H9 (cell line): ENCODE results near the gene PLEKHG7. TPM values are rescaled to one million over a fixed set of nuclear protein-coding genes. Genes with fewer than 3 reads are reported as not detected.

Experiments used
- DNase-seq: peaks from one replicate; pipeline ENCODE4 v3.0.0-alpha.2; 2017
- H2AFZ ChIP-seq: one replicate; pipeline ENCODE4 v1.6.1; 2013; ENCODE audit warnings: mild to moderate bottlenecking, low read length, control low read depth, moderate library complexity
- H2AK5ac ChIP-seq: 2 replicates; pipeline ENCODE4 v1.6.1; 2013; ENCODE audit warnings: low read length, control low read depth, mixed read lengths; ENCODE audit not compliant: insufficient read length
- H2BK120ac ChIP-seq: one replicate; pipeline ENCODE4 v1.6.1; 2013; ENCODE audit warnings: low read depth, mild to moderate bottlenecking, low read length, control low read depth, inconsistent platforms; ENCODE audit not compliant: poor library complexity, severe bottlenecking
- H2BK12ac ChIP-seq: 2 replicates; pipeline ENCODE4 v1.6.1; 2013; ENCODE audit warnings: low read length, control low read depth, mixed read lengths, low read depth; ENCODE audit not compliant: insufficient read length
- H2BK15ac ChIP-seq: 2 replicates; pipeline ENCODE4 v1.6.1; 2013; ENCODE audit warnings: low read depth, low read length, control low read depth
- H2BK20ac ChIP-seq: one replicate; pipeline ENCODE4 v1.6.1; 2013; ENCODE audit warnings: low read depth, mild to moderate bottlenecking, low read length, control low read depth, inconsistent platforms; ENCODE audit not compliant: poor library complexity, severe bottlenecking
- H2BK5ac ChIP-seq: 2 replicates; pipeline ENCODE4 v1.6.1; 2013; ENCODE audit warnings: low read length, control low read depth, mixed read lengths; ENCODE audit not compliant: insufficient read length
- H3K14ac ChIP-seq: 2 replicates; pipeline ENCODE4 v1.6.1; 2013; ENCODE audit warnings: low read length, control low read depth; ENCODE audit not compliant: insufficient read depth
- H3K18ac ChIP-seq: 2 replicates; pipeline ENCODE4 v1.6.1; 2013; ENCODE audit warnings: low read depth, mild to moderate bottlenecking, mixed read lengths, low read length, control low read depth; ENCODE audit not compliant: insufficient read length
- H3K23ac ChIP-seq: 2 replicates; pipeline ENCODE4 v1.6.1; 2013; ENCODE audit warnings: low read length, control low read depth, mixed read lengths, low read depth; ENCODE audit not compliant: insufficient read length
- H3K23me2 ChIP-seq: 2 replicates; pipeline ENCODE4 v1.6.1; 2013; ENCODE audit warnings: low read depth, mild to moderate bottlenecking, mixed read lengths, low read length, control low read depth; ENCODE audit not compliant: insufficient read length, poor library complexity, severe bottlenecking
- H3K27ac ChIP-seq: 2 replicates; pipeline ENCODE4 v1.5.1; 2013; ENCODE audit warnings: low read length, control low read depth, mixed read lengths, low read depth; ENCODE audit not compliant: insufficient read length
- H3K27me3 ChIP-seq: 2 replicates; pipeline ENCODE4 v1.6.1; 2013; ENCODE audit warnings: low read length, control low read depth, inconsistent platforms; ENCODE audit not compliant: insufficient read depth
- H3K4ac ChIP-seq: 2 replicates; pipeline ENCODE4 v1.6.1; 2013; ENCODE audit warnings: low read depth, mild to moderate bottlenecking, control low read depth, inconsistent platforms, low read length, moderate library complexity
- H3K4me1 ChIP-seq: 2 replicates; pipeline ENCODE4 v1.6.1; 2013; ENCODE audit warnings: low read length, control low read depth, inconsistent platforms; ENCODE audit not compliant: insufficient read depth
- H3K4me2 ChIP-seq: 2 replicates; pipeline ENCODE4 v1.6.1; 2013; ENCODE audit warnings: low read length, control low read depth, mixed read lengths; ENCODE audit not compliant: insufficient read length, insufficient read depth
- H3K56ac ChIP-seq: 2 replicates; pipeline ENCODE4 v1.6.1; 2013; ENCODE audit warnings: low read depth, mild to moderate bottlenecking, mixed read lengths, low read length, control low read depth; ENCODE audit not compliant: insufficient read length
- H3K79me1 ChIP-seq: 2 replicates; pipeline ENCODE4 v1.6.1; 2013; ENCODE audit warnings: low read depth, mild to moderate bottlenecking, moderate library complexity, low read length, control low read depth, inconsistent platforms; ENCODE audit not compliant: insufficient read depth, poor library complexity, severe bottlenecking
- H3K79me2 ChIP-seq: 2 replicates; pipeline ENCODE4 v1.6.1; 2013; ENCODE audit warnings: low read length, control low read depth, inconsistent platforms; ENCODE audit not compliant: insufficient read depth
- H3K9ac ChIP-seq: 2 replicates; pipeline ENCODE4 v1.6.1; 2013; ENCODE audit warnings: low read length, control low read depth, mixed read lengths; ENCODE audit not compliant: insufficient read length; ENCODE audit errors: extremely low read depth
- H3K9me3 ChIP-seq: one replicate; pipeline ENCODE4 v1.6.1; 2013; ENCODE audit warnings: low read depth, low read length, inconsistent platforms; ENCODE audit not compliant: control insufficient read depth
- H3T11ph ChIP-seq: one replicate; pipeline ENCODE4 v1.6.1; 2013; ENCODE audit warnings: mild to moderate bottlenecking, low read length, control low read depth, inconsistent platforms
- H4K20me1 ChIP-seq: one replicate; pipeline ENCODE4 v1.6.1; 2013; ENCODE audit not compliant: control insufficient read depth, insufficient read length, insufficient read depth
- H4K5ac ChIP-seq: 2 replicates; pipeline ENCODE4 v1.6.1; 2013; ENCODE audit warnings: low read depth, mild to moderate bottlenecking, mixed read lengths, low read length, control low read depth; ENCODE audit not compliant: insufficient read length
- H4K8ac ChIP-seq: replicated peaks from 2 replicates; pipeline ENCODE4 v1.6.1; 2013; ENCODE audit warnings: low read length, control low read depth, mixed read lengths, low read depth; ENCODE audit not compliant: insufficient read length
- H4K91ac ChIP-seq: 2 replicates; pipeline ENCODE4 v1.6.1; 2013; ENCODE audit warnings: low read depth, mild to moderate bottlenecking, moderate library complexity, mixed read lengths, low read length, control low read depth; ENCODE audit not compliant: insufficient read length
- H3K27ac Mint-ChIP-seq, 3 experiments: 2 replicates in 2 of 3; 3 replicates in 1 of 3; pipeline ENCODE4 v1.8.0; 2020 to 2021; ENCODE audit warnings: mixed read lengths in 3 of 3, mild to moderate bottlenecking in 1 of 3, moderate library complexity in 1 of 3
- H3K27me3 Mint-ChIP-seq: 2 replicates; pipeline ENCODE4 v1.8.0; 2021; ENCODE audit warnings: low read depth, mild to moderate bottlenecking, moderate library complexity, mixed read lengths
- H3K36me3 Mint-ChIP-seq, 3 experiments: 2 replicates in 2 of 3; 3 replicates in 1 of 3; pipeline ENCODE4 v1.8.0; 2020 to 2021; ENCODE audit warnings: low read depth in 3 of 3, mixed read lengths in 3 of 3; ENCODE audit not compliant: insufficient read depth in 1 of 3
- H3K4me1 Mint-ChIP-seq, 2 experiments: 2 replicates each; pipeline ENCODE4 v1.8.0; 2020; ENCODE audit warnings: mixed read lengths in 2 of 2
- H3K4me3 Mint-ChIP-seq, 2 experiments: 2 replicates in 1 of 2; 3 replicates in 1 of 2; pipeline ENCODE4 v1.8.0; 2020 to 2021; ENCODE audit warnings: mild to moderate bottlenecking in 2 of 2, mixed read lengths in 2 of 2, moderate library complexity in 1 of 2
- H3K9me3 Mint-ChIP-seq, 2 experiments: 2 replicates in 1 of 2; 3 replicates in 1 of 2; pipeline ENCODE4 v1.8.0; 2020; ENCODE audit warnings: mild to moderate bottlenecking in 2 of 2, mixed read lengths in 2 of 2, moderate library complexity in 1 of 2
- CTCF ChIP-seq: fragments of 200-600 bp; sonication (generic); conservative IDR thresholded peaks from 3 replicates; pipeline ENCODE4 v1.8.0; 2021; ENCODE audit warnings: antibody characterized with exemption, mild to moderate bottlenecking
- WGBS: extraction: QIAGEN DNeasy Blood & Tissue Kit; methylation state at CpG from one replicate; pipeline ENCODE4 v1.1.7; 2013; ENCODE audit warnings: missing lambda C conversion rate, low lambda C conversion rate, mixed read lengths; ENCODE audit not compliant: insufficient read length; ENCODE audit errors: extremely low coverage; 5-methylcytosine and 5-hydroxymethylcytosine counted together
- total RNA-seq: library from RNA; stranded (reverse); gene quantifications from 2 replicates; pipeline ENCODE4 v1.2.1, GENCODE V29; 2021

The PLEKHG7 gene
- total RNA-seq, 1 experiment from 2014 or later: not detected

GRCh38 chr12:92674500-92674899 lies 28.3 kb upstream of the PLEKHG7 start:
- H3T11ph ChIP-seq: no peak overlapping the region
- H4K8ac ChIP-seq: no peak overlapping the region
- H3K4me1 ChIP-seq: no peaks in the 10 kb centered on the region
- no peak for DNase-seq
- H2AFZ ChIP-seq: no peak overlapping the region
- H4K5ac ChIP-seq: no peak overlapping the region
- H3K27ac ChIP-seq: no peak overlapping the region
- no peak overlapping the region for H2BK15ac ChIP-seq
- no peak overlapping the region for H2BK12ac ChIP-seq
- no peak overlapping the region for H4K91ac ChIP-seq
- no peaks in the 10 kb centered on the region for H3K27me3 ChIP-seq
- H3K23ac ChIP-seq: no peak overlapping the region
- H3K4ac ChIP-seq: no peak overlapping the region
- no peak overlapping the region for H3K14ac ChIP-seq
- no peak overlapping the region for H3K18ac ChIP-seq
- H3K9me3 Mint-ChIP-seq: peaks cover 5 to 6% of the 10 kb centered on the region in 2 experiments; a peak in 4 of 5 replicates
- H3K27ac Mint-ChIP-seq: no peak overlapping the region
- H3K4me1 Mint-ChIP-seq: no peaks in the 10 kb centered on the region
- no peaks in the 10 kb centered on the region; the same call in 1 of the 2 replicates for H3K27me3 Mint-ChIP-seq
- H2BK5ac ChIP-seq: no peak overlapping the region
- no peaks in the 10 kb centered on the region for H4K20me1 ChIP-seq
- H3K23me2 ChIP-seq: no peaks in the 10 kb centered on the region
- H3K9me3 ChIP-seq: no peaks in the 10 kb centered on the region
- no peaks in the 10 kb centered on the region for H3K79me2 ChIP-seq
- H3K9ac ChIP-seq: no peak overlapping the region
- no peak overlapping the region for H3K4me2 ChIP-seq
- H3K56ac ChIP-seq: no peak overlapping the region
- H2BK20ac ChIP-seq: no peak overlapping the region
- no peak overlapping the region for H3K4me3 Mint-ChIP-seq
- no peak overlapping the region for H2AK5ac ChIP-seq
- no CpG with 5 or more reads among the region's 3 CpGs for WGBS
- H3K36me3 Mint-ChIP-seq: no peaks in the 10 kb centered on the region
- H2BK120ac ChIP-seq: no peak overlapping the region
- no peak for TF ChIP-seq CTCF
- no peaks in the 10 kb centered on the region for H3K79me1 ChIP-seq
